Activated T-helper 1 cell treated with anti-CD3 and anti-CD28 coated beads, Interleukin-12 subunit alpha, Interleukin-12 subunit beta, Interleukin-2, Interleukin-4 antibody, amounts not matched to agents 30 ng/mL and 10 ng/mL and 1 ng/mL, durations not matched to agents 14 hours and 24 hours and 36 hours (primary cell): ENCODE measurements around the gene CAND2. TPM values are rescaled to one million over a fixed set of nuclear protein-coding genes. Genes with fewer than 3 reads are reported as not detected.
A peak's percentile ranks its signal among the peaks of the same experiment; 100 is the strongest.
"Not testable (repeated sequence)": the region's sequence is repeated elsewhere in the genome, so short reads cannot be mapped to it uniquely, and the experiment has no call there.

ENCODE experiments used
- DNase-seq: peaks from one replicate; pipeline ENCODE4 v3.0.0; 2021; ENCODE audit warnings: low spot score
- H3K27ac Mint-ChIP-seq: one replicate; pipeline ENCODE4 v1.8.0; 2021; ENCODE audit warnings: mild to moderate bottlenecking, mixed read lengths
- H3K27me3 Mint-ChIP-seq: one replicate; pipeline ENCODE4 v1.8.0; 2022; ENCODE audit warnings: mild to moderate bottlenecking, moderate library complexity, mixed read lengths; ENCODE audit not compliant: insufficient read depth
- H3K36me3 Mint-ChIP-seq: one replicate; pipeline ENCODE4 v1.8.0; 2021; ENCODE audit warnings: low read depth, mixed read lengths
- H3K4me1 Mint-ChIP-seq: one replicate; pipeline ENCODE4 v1.8.0; 2021; ENCODE audit warnings: low read depth, mixed read lengths
- H3K4me3 Mint-ChIP-seq: one replicate; pipeline ENCODE4 v1.8.0; 2021; ENCODE audit warnings: mild to moderate bottlenecking, moderate library complexity, mixed read lengths
- H3K9me3 Mint-ChIP-seq: one replicate; pipeline ENCODE4 v1.8.0; 2021; ENCODE audit warnings: mixed read lengths
- intact Hi-C: fragments of 100-400 bp; cut with micrococcal nuclease; formaldehyde crosslinking; loops from one replicate; pipeline ENCODE4 v1.15.1; 2024
- total RNA-seq: library from RNA; stranded (reverse); gene quantifications from 2 replicates; pipeline ENCODE4 v1.2.3, GENCODE V29; 2022

CAND2 gene
- total RNA-seq, 1 donor from 2014 or later = 0.29 TPM

- H3K36me3 Mint-ChIP-seq = peaks cover 43% of the 10 kb centered on the region
- intact Hi-C loops = loop anchor here (1.0 to 2.0 kb wide), 10 partner anchors 26 to 707 kb away; partner anchors contain the start of genes MKRN2, RAF1 and TSEN2
- H3K27ac Mint-ChIP-seq = peak overlapping the region; percentile 99
- no peak for DNase-seq
- peaks cover 33% of the 10 kb centered on the region for H3K4me1 Mint-ChIP-seq
- peak overlapping the region; percentile 97 for H3K4me3 Mint-ChIP-seq
- H3K27me3 Mint-ChIP-seq = peaks cover 2% of the 10 kb centered on the region
- H3K9me3 Mint-ChIP-seq = no peaks in the 10 kb centered on the region
Measured at GRCh38 chr3:12841970-12842328, 45.5 kb downstream of the CAND2 start.

- H3K27me3 Mint-ChIP-seq = peaks cover 2% of the 10 kb centered on the region
- H3K27ac Mint-ChIP-seq = no peak overlapping the region
- H3K36me3 Mint-ChIP-seq = peaks cover 38% of the 10 kb centered on the region
- DNase-seq = no peak
- H3K4me3 Mint-ChIP-seq = peak overlapping the region; percentile 97
- peaks cover 28% of the 10 kb centered on the region for H3K4me1 Mint-ChIP-seq
- intact Hi-C loops = no loop called here
- H3K9me3 Mint-ChIP-seq = no peaks in the 10 kb centered on the region
Measured at GRCh38 chr3:12842469-12842868, 46.0 kb downstream of the CAND2 start.

GRCh38 chr3:12845811-12846210 lies 49.3 kb downstream of the CAND2 start:
- Mint-ChIP-seq H3K9me3 (no peaks in the 10 kb centered on the region), H3K4me1 (no peaks in the 10 kb centered on the region), H3K27me3 (peaks cover 3% of the 10 kb centered on the region), H3K4me3 (no peak overlapping the region), H3K27ac (no peak overlapping the region), H3K36me3 (peaks cover 4% of the 10 kb centered on the region)
- intact Hi-C loops = no loop called here
- DNase-seq = no peak

- intact Hi-C loops = no loop called here
- Mint-ChIP-seq H3K36me3 (no peaks in the 10 kb centered on the region), H3K27me3 (peaks cover 18% of the 10 kb centered on the region), H3K27ac (no peak overlapping the region), H3K9me3 (no peaks in the 10 kb centered on the region), H3K4me3 (no peak overlapping the region), H3K4me1 (no peaks in the 10 kb centered on the region)
- no peak for DNase-seq
Measured at GRCh38 chr3:12852201-12852600, 55.7 kb downstream of the CAND2 start.

GRCh38 chr3:12853847-12854246 lies 57.4 kb downstream of the CAND2 start:
- DNase-seq, H3K4me3 Mint-ChIP-seq, H3K36me3 Mint-ChIP-seq, H3K27ac Mint-ChIP-seq, H3K4me1 Mint-ChIP-seq, intact Hi-C loops, H3K9me3 Mint-ChIP-seq: not testable (repeated sequence)
- peaks cover 21% of the 10 kb centered on the region for H3K27me3 Mint-ChIP-seq

GRCh38 chr3:12854565-12854964 lies 58.1 kb downstream of the CAND2 start:
- Mint-ChIP-seq H3K9me3 (no peaks in the 10 kb centered on the region), H3K36me3 (no peaks in the 10 kb centered on the region), H3K4me3 (no peak overlapping the region), H3K27me3 (peaks cover 25% of the 10 kb centered on the region), H3K27ac (no peak overlapping the region), H3K4me1 (no peaks in the 10 kb centered on the region)
- intact Hi-C loops = no loop called here
- no peak for DNase-seq

- intact Hi-C loops = no loop called here
- H3K9me3 Mint-ChIP-seq = no peaks in the 10 kb centered on the region
- no peak for DNase-seq
- H3K4me3 Mint-ChIP-seq = no peak overlapping the region
- no peaks in the 10 kb centered on the region for H3K4me1 Mint-ChIP-seq
- H3K27me3 Mint-ChIP-seq = peaks cover 22% of the 10 kb centered on the region
- no peak overlapping the region for H3K27ac Mint-ChIP-seq
- H3K36me3 Mint-ChIP-seq = no peaks in the 10 kb centered on the region
Measured at GRCh38 chr3:12856626-12857025, 60.1 kb downstream of the CAND2 start.

- Mint-ChIP-seq H3K27me3 (peaks cover 12% of the 10 kb centered on the region), H3K4me1 (no peaks in the 10 kb centered on the region), H3K9me3 (no peaks in the 10 kb centered on the region), H3K27ac (no peak overlapping the region), H3K36me3 (no peaks in the 10 kb centered on the region), H3K4me3 (no peak overlapping the region)
- DNase-seq = no peak
- intact Hi-C loops = loop anchor here (10.0 kb wide), 1 partner anchor 1035 kb away; no protein-coding TSS in a partner anchor
Measured at GRCh38 chr3:12859840-12860239, 63.4 kb downstream of the CAND2 start.

GRCh38 chr3:12861611-12862010 lies 65.1 kb downstream of the CAND2 start:
- Mint-ChIP-seq H3K9me3 (peaks cover 6% of the 10 kb centered on the region), H3K4me3 (no peak overlapping the region), H3K36me3 (no peaks in the 10 kb centered on the region), H3K4me1 (no peaks in the 10 kb centered on the region), H3K27ac (no peak overlapping the region), H3K27me3 (peaks cover 8% of the 10 kb centered on the region)
- intact Hi-C loops = loop anchor here (10.0 kb wide), 1 partner anchor 1033 kb away; no protein-coding TSS in a partner anchor
- DNase-seq = no peak

GRCh38 chr3:12862387-12862786 lies 65.9 kb downstream of the CAND2 start:
- H3K36me3 Mint-ChIP-seq = no peaks in the 10 kb centered on the region
- no peak for DNase-seq

GRCh38 chr3:12865271-12865670 lies 68.8 kb downstream of the CAND2 start:
- peaks cover 23% of the 10 kb centered on the region for H3K27me3 Mint-ChIP-seq
- peaks cover 9% of the 10 kb centered on the region for H3K4me1 Mint-ChIP-seq
- no peak overlapping the region for H3K4me3 Mint-ChIP-seq
- DNase-seq = no peak
- H3K27ac Mint-ChIP-seq = no peak overlapping the region
- peaks cover 6% of the 10 kb centered on the region for H3K9me3 Mint-ChIP-seq
- no peaks in the 10 kb centered on the region for H3K36me3 Mint-ChIP-seq
- intact Hi-C loops = loop anchor here (10.0 kb wide), 1 partner anchor 1030 kb away; no protein-coding TSS in a partner anchor

More at GRCh38 chr3:12862387-12862786, 65.9 kb downstream of the CAND2 start:
- intact Hi-C loops = loop anchor here (10.0 kb wide), 1 partner anchor 1032 kb away; no protein-coding TSS in a partner anchor
- no peak overlapping the region for H3K4me3 Mint-ChIP-seq
- H3K4me1 Mint-ChIP-seq = no peaks in the 10 kb centered on the region
- no peak overlapping the region for H3K27ac Mint-ChIP-seq
- H3K27me3 Mint-ChIP-seq = peaks cover 8% of the 10 kb centered on the region
- peaks cover 6% of the 10 kb centered on the region for H3K9me3 Mint-ChIP-seq

GRCh38 chr3:12866836-12867235 lies 70.4 kb downstream of the CAND2 start:
- no peak overlapping the region for H3K27ac Mint-ChIP-seq
- intact Hi-C loops = loop anchor here (10.0 kb wide), 1 partner anchor 1028 kb away; no protein-coding TSS in a partner anchor
- H3K9me3 Mint-ChIP-seq = peaks cover 6% of the 10 kb centered on the region
- H3K4me1 Mint-ChIP-seq = peaks cover 17% of the 10 kb centered on the region
- peaks cover 31% of the 10 kb centered on the region for H3K27me3 Mint-ChIP-seq
- H3K4me3 Mint-ChIP-seq = no peak overlapping the region
- DNase-seq = no peak
- H3K36me3 Mint-ChIP-seq = no peaks in the 10 kb centered on the region

- Mint-ChIP-seq H3K4me1 (peaks cover 17% of the 10 kb centered on the region), H3K36me3 (no peaks in the 10 kb centered on the region), H3K27me3 (peaks cover 29% of the 10 kb centered on the region), H3K27ac (no peak overlapping the region), H3K9me3 (peaks cover 6% of the 10 kb centered on the region), H3K4me3 (peak overlapping the region; percentile 65)
- peak; percentile 43 for DNase-seq
- intact Hi-C loops = loop anchor here (1.0 to 10.0 kb wide), 7 partner anchors 24 to 1026 kb away; partner anchors contain the start of gene RPL32
Measured at GRCh38 chr3:12868039-12869034, 71.9 kb downstream of the CAND2 start.
